Measurements from ENCODE around the gene SUMF1.

The SUMF1 gene

GRCh38 chr3:4466741-4467521 is at the start of gene SUMF1:
SUMF1 (minus strand) TSS chr3:4467269; CDS start chr3:4467245, 24 bp downstream.
- peak within 1 kb of the TSS; percentile 83 to 88 for H3K27ac ChIP-seq
- no peaks in the 10 kb centered on the region for H3K36me3 ChIP-seq
- intact Hi-C loops (cut with DNase I; ENCODE audit: low total_unique reads) = no loop called here
- no peak for TF ChIP-seq CTCF (IDR thresholded peaks at IDR 0.05)
- DNase-seq = peak; percentile 79 to 85
- H3K4me3 ChIP-seq = peak within 1 kb of the TSS; percentile 83 to 96
- no peaks in the 10 kb centered on the region for H3K27me3 ChIP-seq
- H3K4me1 ChIP-seq = peaks cover 0 to 14% (median 9%) of the 10 kb centered on the region in 4 donors
- H3K9me3 ChIP-seq = no peaks in the 10 kb centered on the region

GRCh38 chr3:4515916-4516579 is 49.0 kb upstream of the SUMF1 start:
- no peak for DNase-seq
- H3K4me1 ChIP-seq = peaks cover 0 to 99% (median 55%) of the 10 kb centered on the region in 4 donors

GRCh38 chr3:4514916-4515315 is 47.8 kb upstream of the SUMF1 start:
- H3K4me1 ChIP-seq = peaks cover 0 to 99% (median 51%) of the 10 kb centered on the region in 4 donors
- intact Hi-C loops (cut with DNase I; ENCODE audit: low total_unique reads) = no loop called here
- no peaks in the 10 kb centered on the region for H3K36me3 ChIP-seq
- H3K27ac ChIP-seq = peak overlapping the region; percentile 38 to 64
- H3K9me3 ChIP-seq = no peaks in the 10 kb centered on the region
- H3K27me3 ChIP-seq = no peaks in the 10 kb centered on the region
- no peak overlapping the region for H3K4me3 ChIP-seq
- DNase-seq = no peak
- TF ChIP-seq CTCF (IDR thresholded peaks at IDR 0.05) = no peak

More at GRCh38 chr3:4515916-4516579, 49.0 kb upstream of the SUMF1 start:
- Histone ChIP-seq H3K27ac (peak overlapping the region; percentile 38 to 64), H3K27me3 (no peaks in the 10 kb centered on the region), H3K4me3 (no peak overlapping the region), H3K36me3 (no peaks in the 10 kb centered on the region), H3K9me3 (no peaks in the 10 kb centered on the region)
- TF ChIP-seq CTCF (IDR thresholded peaks at IDR 0.05) = no peak
- intact Hi-C loops (cut with DNase I; ENCODE audit: low total_unique reads) = no loop called here

- no peak for TF ChIP-seq CTCF (IDR thresholded peaks at IDR 0.05)
- no peaks in the 10 kb centered on the region for H3K36me3 ChIP-seq
- H3K27ac ChIP-seq = peak overlapping the region in 1 of 2 donors; percentile 14
- H3K4me3 ChIP-seq = no peak overlapping the region
- peaks cover 0 to 99% (median 45%) of the 10 kb centered on the region in 4 donors for H3K4me1 ChIP-seq
- no peaks in the 10 kb centered on the region for H3K27me3 ChIP-seq
- H3K9me3 ChIP-seq = no peaks in the 10 kb centered on the region
- intact Hi-C loops (cut with DNase I; ENCODE audit: low total_unique reads) = no loop called here
- no peak for DNase-seq
Observed at GRCh38 chr3:4514321-4514720, 47.3 kb upstream of the SUMF1 start.

- TF ChIP-seq CTCF (IDR thresholded peaks at IDR 0.05) = no peak
- no peaks in the 10 kb centered on the region for H3K9me3 ChIP-seq
- H3K4me3 ChIP-seq = no peak overlapping the region
- H3K36me3 ChIP-seq = no peaks in the 10 kb centered on the region
- peaks cover 0 to 98% (median 37%) of the 10 kb centered on the region in 4 donors for H3K4me1 ChIP-seq
- no peak for DNase-seq
- intact Hi-C loops (cut with DNase I; ENCODE audit: low total_unique reads) = no loop called here
- no peaks in the 10 kb centered on the region for H3K27me3 ChIP-seq
- no peak overlapping the region for H3K27ac ChIP-seq
Observed at GRCh38 chr3:4512895-4513616, 46.0 kb upstream of the SUMF1 start.
